Measurements from ENCODE around the gene FSTL4.

Gene FSTL4

DNA sequence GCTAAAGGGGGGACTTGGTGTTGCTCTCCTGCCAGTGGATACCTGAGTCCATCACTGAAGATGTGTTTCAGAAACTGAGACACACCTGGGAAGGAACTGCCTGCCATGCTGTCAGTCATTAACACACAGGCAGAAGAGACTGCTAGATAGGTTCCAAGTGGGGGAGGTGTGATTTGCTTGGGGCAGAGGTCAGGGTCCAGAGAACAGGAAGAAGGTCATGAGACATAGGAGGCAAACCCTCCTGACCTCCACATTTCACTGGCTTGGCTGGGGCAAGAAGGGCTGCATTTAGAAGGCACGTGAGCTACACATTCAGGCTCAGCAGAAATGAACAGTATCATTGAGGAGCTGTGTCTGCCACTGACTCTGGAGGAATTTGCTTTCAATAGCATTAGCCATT lies 344.7 kb downstream of the FSTL4 start:
- no peak for TF ChIP-seq CTCF (IDR thresholded peaks at IDR 0.05; ENCODE audit: poor library complexity, severe bottlenecking)
- Histone ChIP-seq H3K27ac (ENCODE audit: poor library complexity, severe bottlenecking) (no peak overlapping the region), H3K9me3 (ENCODE audit: severe bottlenecking) (no peaks in the 10 kb centered on the region), H3K4me3 (ENCODE audit: severe bottlenecking) (no peak overlapping the region), H3K4me1 (ENCODE audit: insufficient read depth, poor library complexity, severe bottlenecking) (no peaks in the 10 kb centered on the region), H3K36me3 (ENCODE audit: low read depth) (no peaks in the 10 kb centered on the region), H3K27me3 (ENCODE audit: insufficient read depth, poor library complexity, severe bottlenecking) (no peaks in the 10 kb centered on the region)
- no peak for ATAC-seq (ENCODE audit: low read depth)
- DNase-seq (ENCODE audit: low spot score), result no peak

DNA sequence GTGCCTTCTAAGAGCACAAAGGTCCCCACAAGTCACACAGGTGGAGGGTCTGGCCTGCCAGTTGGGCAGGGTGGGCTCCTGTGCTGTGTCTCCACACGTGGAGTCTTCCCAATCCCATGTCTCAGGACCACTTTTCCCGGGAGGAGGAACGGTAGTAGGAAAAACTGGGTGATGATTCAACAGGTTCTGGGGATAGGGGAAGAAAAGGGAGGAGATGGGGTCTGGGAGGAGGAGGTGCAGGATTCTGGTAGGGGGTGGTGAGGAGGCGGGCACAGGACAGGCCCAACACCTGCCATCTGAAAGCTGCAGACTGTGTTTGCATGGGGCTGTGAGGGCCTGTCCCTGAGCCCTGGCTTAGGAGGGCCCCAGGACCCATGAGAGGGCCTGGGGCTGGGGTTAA lies 345.4 kb downstream of the FSTL4 start:
- no peaks in the 10 kb centered on the region for H3K27me3 ChIP-seq (ENCODE audit: insufficient read depth, poor library complexity, severe bottlenecking)
- H3K9me3 ChIP-seq (ENCODE audit: severe bottlenecking), result no peaks in the 10 kb centered on the region
- no peak for ATAC-seq (ENCODE audit: low read depth)
- no peak for DNase-seq (ENCODE audit: low spot score)
- no peaks in the 10 kb centered on the region for H3K36me3 ChIP-seq (ENCODE audit: low read depth)
- no peak overlapping the region for H3K4me3 ChIP-seq (ENCODE audit: severe bottlenecking)
- no peak overlapping the region for H3K27ac ChIP-seq (ENCODE audit: poor library complexity, severe bottlenecking)
- no peaks in the 10 kb centered on the region for H3K4me1 ChIP-seq (ENCODE audit: insufficient read depth, poor library complexity, severe bottlenecking)
- TF ChIP-seq CTCF (IDR thresholded peaks at IDR 0.05; ENCODE audit: poor library complexity, severe bottlenecking), result no peak

DNA sequence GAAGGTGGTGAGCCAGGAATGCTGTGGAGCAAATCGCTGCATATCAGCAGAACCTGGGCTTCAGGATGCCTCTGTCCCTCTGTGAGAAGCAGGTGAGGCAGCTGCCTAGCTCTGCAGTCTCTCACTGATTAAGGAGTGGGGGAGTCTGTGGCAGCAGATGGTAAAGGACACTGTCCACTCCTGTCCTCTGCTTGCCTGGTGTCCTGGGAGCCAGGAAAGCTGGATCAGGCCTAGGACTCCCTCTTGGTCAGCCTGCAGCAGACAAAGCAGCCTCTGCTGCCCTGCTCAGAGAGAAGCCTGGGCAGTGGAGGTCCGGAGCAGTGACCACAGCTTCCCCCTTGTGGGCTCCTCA lies 345.8 kb downstream of the FSTL4 start:
- no peak for ATAC-seq (ENCODE audit: low read depth)
- H3K27ac ChIP-seq (ENCODE audit: poor library complexity, severe bottlenecking), result no peak overlapping the region
- H3K4me3 ChIP-seq (ENCODE audit: severe bottlenecking), result no peak overlapping the region
- no peak for TF ChIP-seq CTCF (IDR thresholded peaks at IDR 0.05; ENCODE audit: poor library complexity, severe bottlenecking)
- no peak for DNase-seq (ENCODE audit: low spot score)
- no peaks in the 10 kb centered on the region for H3K27me3 ChIP-seq (ENCODE audit: insufficient read depth, poor library complexity, severe bottlenecking)
- no peaks in the 10 kb centered on the region for H3K9me3 ChIP-seq (ENCODE audit: severe bottlenecking)
- H3K36me3 ChIP-seq (ENCODE audit: low read depth), result no peaks in the 10 kb centered on the region
- no peaks in the 10 kb centered on the region for H3K4me1 ChIP-seq (ENCODE audit: insufficient read depth, poor library complexity, severe bottlenecking)

GRCh38 chr5:133265720-133266526 lies 346.4 kb downstream of the FSTL4 start:
- Histone ChIP-seq H3K4me3 (ENCODE audit: severe bottlenecking) (no peak overlapping the region), H3K27me3 (ENCODE audit: insufficient read depth, poor library complexity, severe bottlenecking) (no peaks in the 10 kb centered on the region), H3K36me3 (ENCODE audit: low read depth) (no peaks in the 10 kb centered on the region), H3K9me3 (ENCODE audit: severe bottlenecking) (no peaks in the 10 kb centered on the region), H3K4me1 (ENCODE audit: insufficient read depth, poor library complexity, severe bottlenecking) (no peaks in the 10 kb centered on the region), H3K27ac (ENCODE audit: poor library complexity, severe bottlenecking) (no peak overlapping the region)
- ATAC-seq (ENCODE audit: low read depth), result no peak
- no peak for TF ChIP-seq CTCF (IDR thresholded peaks at IDR 0.05; ENCODE audit: poor library complexity, severe bottlenecking)
- no peak for DNase-seq (ENCODE audit: low spot score)

DNA sequence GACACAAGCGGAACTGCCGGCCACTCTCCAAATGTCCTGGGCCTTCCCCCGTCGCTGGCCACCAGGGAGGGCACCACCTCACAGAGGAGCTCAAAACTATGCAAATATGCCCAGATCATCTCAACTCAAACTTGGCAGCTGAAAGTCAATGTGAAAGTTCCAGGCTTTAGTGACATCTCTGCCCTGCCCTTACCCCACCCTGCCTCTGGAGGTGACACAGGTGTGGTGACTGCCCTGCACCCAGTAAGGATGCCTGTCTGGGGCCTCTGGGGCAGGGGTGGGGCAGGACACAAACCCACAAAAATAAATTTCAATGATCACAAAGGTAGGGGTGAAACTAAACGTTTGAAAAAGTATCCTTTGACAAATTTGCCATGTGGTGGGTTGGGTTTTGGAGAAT lies 347.1 kb downstream of the FSTL4 start:
- Histone ChIP-seq H3K27me3 (ENCODE audit: insufficient read depth, poor library complexity, severe bottlenecking) (no peaks in the 10 kb centered on the region), H3K4me3 (ENCODE audit: severe bottlenecking) (no peak overlapping the region), H3K4me1 (ENCODE audit: insufficient read depth, poor library complexity, severe bottlenecking) (no peaks in the 10 kb centered on the region), H3K9me3 (ENCODE audit: severe bottlenecking) (no peaks in the 10 kb centered on the region), H3K36me3 (ENCODE audit: low read depth) (no peaks in the 10 kb centered on the region), H3K27ac (ENCODE audit: poor library complexity, severe bottlenecking) (no peak overlapping the region)
- DNase-seq (ENCODE audit: low spot score) (no peak), ATAC-seq (ENCODE audit: low read depth) (no peak)
- no peak for TF ChIP-seq CTCF (IDR thresholded peaks at IDR 0.05; ENCODE audit: poor library complexity, severe bottlenecking)

Measured in RWPE2 (cell line).